HG03280 (cell line): ENCODE measurements around the gene PPP2R3A.
"Not testable (repeated sequence)": the region's sequence is repeated elsewhere in the genome, so short reads cannot be mapped to it uniquely, and the experiment has no call there.

ENCODE experiments used
- ATAC-seq: cut with Tn5 transposase; IDR thresholded peaks from one replicate; pipeline ENCODE4 v1.9.1; 2021; ENCODE audit warnings: mild to moderate bottlenecking, moderate library complexity; ENCODE audit not compliant: unreplicated experiment

The PPP2R3A gene

DNA sequence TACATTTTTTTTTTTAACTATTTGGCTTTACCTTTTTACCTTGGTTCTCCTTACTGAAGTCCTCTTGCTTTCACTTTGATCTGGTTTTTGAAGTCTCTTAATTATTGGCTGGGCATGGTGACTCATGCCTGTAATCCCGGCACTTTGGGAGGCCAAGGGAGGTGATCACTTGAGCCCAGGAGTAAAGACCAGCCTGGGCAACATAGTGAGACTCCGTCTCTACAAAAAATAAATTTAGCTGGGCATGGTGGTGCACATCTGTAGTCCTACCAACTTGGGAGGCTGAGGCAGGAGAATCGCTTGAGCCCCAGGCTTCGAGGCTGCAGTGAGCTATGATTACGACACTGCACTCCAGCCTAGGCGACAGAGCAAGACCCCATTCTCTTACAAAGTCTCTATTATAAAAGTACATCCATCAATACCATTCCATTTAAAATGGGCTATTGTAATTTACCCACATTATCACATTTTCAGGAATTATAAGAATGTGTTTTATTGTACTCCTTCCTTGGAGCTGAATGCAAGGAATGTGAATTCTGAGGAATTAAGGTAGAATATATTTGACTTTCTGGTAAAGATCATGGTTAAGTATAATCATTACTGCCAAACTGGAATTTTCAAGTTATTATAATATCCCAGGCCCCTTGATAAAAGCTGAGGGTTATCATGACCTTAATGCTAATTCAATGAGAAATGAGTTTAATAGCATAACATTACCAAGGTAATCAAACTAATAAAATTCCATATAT is 181.6 kb downstream of the PPP2R3A start:
- no peak for ATAC-seq

GRCh38 chr3:136149667-136150066 is 184.1 kb downstream of the PPP2R3A start:
- ATAC-seq: no peak

- no peak for ATAC-seq
Measured at GRCh38 chr3:136151219-136151618, 185.7 kb downstream of the PPP2R3A start.

GRCh38 chr3:136152176-136152843 is 186.8 kb downstream of the PPP2R3A start:
- no peak for ATAC-seq

DNA sequence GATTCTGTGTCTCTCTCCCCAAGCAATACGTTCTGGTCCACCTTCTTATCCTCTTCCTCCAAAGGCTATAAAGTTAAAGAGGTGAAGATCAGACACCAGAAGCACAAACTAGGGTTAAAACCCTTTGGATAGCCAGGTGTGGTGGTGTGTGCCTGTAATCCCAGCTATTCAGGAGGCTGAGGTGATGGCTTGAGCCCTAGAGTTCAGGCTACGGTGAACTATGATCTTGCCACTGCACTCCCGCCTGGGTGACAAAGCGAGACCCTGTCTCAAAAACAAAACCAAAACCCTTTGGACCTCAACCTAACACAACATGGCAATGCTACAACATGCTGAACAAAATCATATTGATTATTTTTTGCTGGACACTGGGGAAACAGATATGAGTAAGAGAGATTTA is 187.4 kb downstream of the PPP2R3A start:
- no peak for ATAC-seq

- ATAC-seq: no peak
Measured at GRCh38 chr3:136161516-136161915, 196.0 kb downstream of the PPP2R3A start.

DNA sequence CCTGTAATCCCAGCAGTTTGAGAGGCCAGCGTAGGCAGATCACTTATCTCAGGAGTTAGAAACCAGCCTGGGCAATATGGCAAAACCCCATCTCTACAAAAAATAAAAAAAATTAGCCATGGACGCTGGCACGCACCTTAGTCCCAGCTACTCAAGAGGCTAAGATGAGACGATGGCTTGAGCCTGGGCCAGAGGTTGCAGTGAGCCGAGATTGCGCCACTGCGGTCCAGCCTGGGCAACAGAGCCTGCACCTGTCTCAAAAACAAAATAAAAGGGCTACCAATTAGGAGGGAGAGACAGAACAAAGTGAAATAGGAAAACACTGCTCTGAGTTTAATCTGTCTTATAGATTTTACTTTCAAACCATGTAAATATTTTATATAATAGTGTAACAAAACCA is 196.8 kb downstream of the PPP2R3A start:
- ATAC-seq: no peak

DNA sequence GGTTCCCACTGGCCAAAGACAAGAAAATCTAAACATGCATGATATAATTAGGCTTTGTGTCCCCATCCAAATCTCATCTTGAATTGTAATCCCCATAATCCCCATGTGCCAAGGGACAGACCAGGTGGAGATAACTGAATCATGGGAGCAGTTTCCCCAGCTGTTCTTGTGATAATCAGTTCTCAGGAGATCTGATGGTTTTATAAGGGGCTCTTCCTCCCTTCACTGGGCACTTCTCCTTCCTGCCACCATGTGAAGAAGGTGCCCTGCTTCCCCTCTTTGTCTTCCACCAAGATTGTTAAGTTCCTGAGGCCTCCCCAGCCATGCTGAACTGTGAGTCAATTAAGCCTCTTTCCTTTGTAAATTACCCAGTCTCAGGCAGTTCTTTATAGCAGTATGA is 198.1 kb downstream of the PPP2R3A start:
- not testable (repeated sequence) for ATAC-seq

- ATAC-seq: no peak
Measured at GRCh38 chr3:136166507-136166906, 201.0 kb downstream of the PPP2R3A start.

DNA sequence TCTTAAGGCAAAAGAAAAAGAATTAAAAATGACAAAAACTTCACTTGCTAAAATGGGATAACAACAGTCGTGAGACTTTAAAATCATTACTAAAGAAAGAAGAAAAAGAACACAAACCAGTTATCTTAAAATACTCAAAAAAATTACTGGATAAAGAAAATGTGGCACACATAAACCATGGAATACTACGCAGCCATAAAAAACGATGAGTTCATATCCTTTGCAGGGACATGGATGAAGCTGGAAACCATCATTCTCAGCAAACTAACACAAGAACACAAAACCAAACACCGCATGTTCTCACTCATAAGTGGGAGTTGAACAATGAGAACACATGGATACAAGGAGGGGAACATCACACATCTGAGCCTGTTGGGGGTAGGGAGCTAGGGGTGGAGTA is 202.7 kb downstream of the PPP2R3A start:
- not testable (repeated sequence) for ATAC-seq

GRCh38 chr3:136171097-136171542 is 205.6 kb downstream of the PPP2R3A start:
- ATAC-seq: no peak

DNA sequence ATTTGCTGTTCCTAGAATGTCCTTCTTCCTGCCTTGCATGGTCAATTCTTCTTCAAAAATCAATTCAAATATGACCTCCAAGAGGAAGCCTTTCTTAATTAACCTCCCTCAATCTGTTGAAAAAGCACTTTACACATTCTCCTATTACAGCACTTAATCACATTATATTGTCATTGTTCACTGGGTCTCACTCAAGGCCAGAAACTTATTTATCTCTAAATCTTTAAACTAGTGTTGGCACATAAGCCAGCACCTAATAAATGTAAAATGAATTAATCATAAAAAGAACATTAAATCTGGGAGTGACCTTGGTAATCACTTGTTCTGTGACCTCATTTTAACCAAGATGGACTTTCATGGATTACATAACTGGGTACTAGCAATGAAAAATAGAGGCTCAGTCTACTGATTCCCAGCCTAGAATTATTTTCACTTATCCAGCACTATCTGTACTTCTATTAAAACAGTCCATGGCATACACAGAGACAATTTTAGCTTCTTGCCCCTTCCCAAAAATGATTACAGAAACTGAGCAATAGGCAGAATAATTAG is 208.5 kb downstream of the PPP2R3A start:
- no peak for ATAC-seq

- ATAC-seq: no peak
Measured at GRCh38 chr3:136177876-136178275, 212.3 kb downstream of the PPP2R3A start.

GRCh38 chr3:136181741-136182140 is 216.2 kb downstream of the PPP2R3A start:
- no peak for ATAC-seq

- no peak for ATAC-seq
Measured at GRCh38 chr3:136184703-136185102, 219.2 kb downstream of the PPP2R3A start.

DNA sequence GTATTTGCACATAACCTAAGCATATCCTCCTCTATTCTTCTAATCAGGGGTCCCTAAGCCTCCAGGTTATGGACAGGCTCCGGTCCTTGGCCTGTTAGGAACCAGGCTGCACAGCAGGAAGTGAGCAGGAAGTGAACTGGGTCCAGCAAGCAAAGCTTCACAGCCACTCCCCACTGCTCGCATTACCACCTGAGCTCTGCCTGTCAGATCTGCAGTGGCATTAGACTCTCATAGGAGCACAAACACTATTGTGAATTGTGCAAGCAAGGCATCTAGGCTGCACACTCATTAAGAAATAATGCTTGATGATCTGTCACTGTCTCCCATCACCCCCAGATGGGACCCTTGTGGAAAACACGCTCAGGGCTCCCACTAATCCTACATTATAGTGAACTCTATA is 220.8 kb downstream of the PPP2R3A start:
- no peak for ATAC-seq

- ATAC-seq: no peak
Measured at GRCh38 chr3:136186846-136187245, 221.3 kb downstream of the PPP2R3A start.

GRCh38 chr3:136187868-136188267 is 222.3 kb downstream of the PPP2R3A start:
- ATAC-seq: no peak

GRCh38 chr3:136189043-136189442 is 223.5 kb downstream of the PPP2R3A start:
- ATAC-seq: no peak

DNA sequence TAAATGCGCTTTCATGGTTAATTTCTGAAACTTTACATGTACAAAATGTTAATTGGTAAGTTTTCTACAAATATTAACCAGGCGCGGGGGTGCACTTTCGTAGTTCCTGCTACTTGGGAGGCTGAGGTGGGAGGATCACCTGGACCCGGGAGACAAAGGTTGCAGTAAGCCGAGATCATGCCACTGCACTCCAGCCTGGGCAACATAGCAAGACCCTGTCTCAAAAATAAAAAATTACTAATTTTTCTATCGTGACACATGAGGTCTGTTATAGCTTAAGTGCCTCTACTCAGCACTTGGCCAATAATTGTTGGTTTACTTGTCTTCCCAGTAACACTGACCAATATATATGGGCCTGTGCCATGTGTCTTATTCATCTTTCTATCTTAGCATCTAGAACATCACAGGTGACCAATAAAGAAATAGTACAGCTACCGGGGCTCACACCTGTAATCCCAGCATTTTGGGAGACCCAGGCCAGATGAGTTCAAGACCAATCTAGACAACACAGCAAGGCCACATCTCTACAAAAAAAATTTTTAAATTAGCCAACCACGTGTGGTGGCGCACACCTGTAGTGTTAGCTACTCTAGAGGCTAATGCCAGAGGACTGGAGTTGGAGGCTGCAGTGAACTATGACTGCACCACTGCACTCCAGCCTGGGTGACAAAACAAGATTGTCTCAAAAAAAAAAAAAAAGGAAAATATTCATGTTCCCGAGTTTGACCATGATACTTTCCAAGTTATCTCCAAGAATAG is 224.5 kb downstream of the PPP2R3A start:
- ATAC-seq: no peak

GRCh38 chr3:136192195-136192594 is 226.7 kb downstream of the PPP2R3A start:
- not testable (repeated sequence) for ATAC-seq
